ENCODE data around the gene PCDH10.

PCDH10 gene

GRCh38 chr4:133145758-133146573, 3.1 kb upstream of the PCDH10 start:
- no peak for DNase-seq
- Mint-ChIP-seq H3K4me1 (peaks cover 10 to 21% of the 10 kb centered on the region in 2 donors), H3K27ac (no peak overlapping the region), H3K4me3 (no peak overlapping the region), H3K27me3 (peaks cover 55 to 57% of the 10 kb centered on the region in 2 donors), H3K9me3 (no peaks in the 10 kb centered on the region), H3K36me3 (peaks cover 0 to 4% of the 10 kb centered on the region in 2 donors)
- ATAC-seq (replicated peaks) = no peak

- Mint-ChIP-seq H3K36me3 (peaks cover 0 to 4% of the 10 kb centered on the region in 2 donors), H3K27ac (no peak overlapping the region), H3K4me3 (no peak overlapping the region), H3K27me3 (peaks cover 62 to 64% of the 10 kb centered on the region in 2 donors), H3K9me3 (no peaks in the 10 kb centered on the region), H3K4me1 (peaks cover 12 to 28% of the 10 kb centered on the region in 2 donors)
- ATAC-seq (replicated peaks) (no peak), DNase-seq (no peak)
Measured at GRCh38 chr4:133146574-133147241, 2.4 kb upstream of the PCDH10 start.

GRCh38 chr4:133147286-133147821, 1.7 kb upstream of the PCDH10 start:
- DNase-seq (no peak), ATAC-seq (replicated peaks) (no peak)
- H3K27me3 Mint-ChIP-seq = peaks cover 66 to 70% of the 10 kb centered on the region in 2 donors
- peaks cover 0 to 4% of the 10 kb centered on the region in 2 donors for H3K36me3 Mint-ChIP-seq
- no peak overlapping the region for H3K27ac Mint-ChIP-seq
- peaks cover 14 to 29% of the 10 kb centered on the region in 2 donors for H3K4me1 Mint-ChIP-seq
- H3K4me3 Mint-ChIP-seq = no peak overlapping the region
- no peaks in the 10 kb centered on the region for H3K9me3 Mint-ChIP-seq

- peak overlapping the region; percentile 4 for H3K27ac Mint-ChIP-seq
- H3K4me3 Mint-ChIP-seq = peak overlapping the region; percentile 31 to 73
- peaks cover 0 to 3% of the 10 kb centered on the region in 2 donors for H3K9me3 Mint-ChIP-seq
- peaks cover 73 to 77% of the 10 kb centered on the region in 2 donors for H3K27me3 Mint-ChIP-seq
- H3K36me3 Mint-ChIP-seq = peaks cover 4% of the 10 kb centered on the region in 2 donors
- no peak for ATAC-seq (replicated peaks)
- DNase-seq = no peak
- H3K4me1 Mint-ChIP-seq = peaks cover 20 to 37% of the 10 kb centered on the region in 2 donors
Measured at GRCh38 chr4:133147921-133148689, 989 bp upstream of the PCDH10 start.

DNA sequence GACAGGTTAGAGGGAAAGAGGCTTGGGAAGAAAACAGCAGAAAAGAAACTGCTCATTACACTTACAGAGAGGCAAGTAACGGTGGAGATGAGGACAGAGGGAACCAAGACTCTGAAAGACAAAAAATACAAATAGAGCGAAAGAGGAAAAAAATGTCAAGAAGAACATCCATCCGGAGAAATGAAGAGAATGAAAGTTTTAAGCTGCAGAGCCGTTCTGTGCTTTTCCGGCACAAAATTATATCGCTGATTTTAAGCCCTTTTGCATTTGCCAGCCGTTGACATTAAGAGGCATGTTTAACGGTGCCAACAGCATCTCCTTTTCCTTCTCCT, 236 bp downstream of the PCDH10 start:
- H3K4me1 Mint-ChIP-seq = peaks cover 20 to 37% of the 10 kb centered on the region in 2 donors
- H3K27ac Mint-ChIP-seq = peak overlapping the region; percentile 59
- H3K27me3 Mint-ChIP-seq = peaks cover 73 to 86% of the 10 kb centered on the region in 2 donors
- no peak for ATAC-seq (replicated peaks)
- peak overlapping the region; percentile 72 to 73 for H3K4me3 Mint-ChIP-seq
- peaks cover 0 to 3% of the 10 kb centered on the region in 2 donors for H3K9me3 Mint-ChIP-seq
- peaks cover 4% of the 10 kb centered on the region in 2 donors for H3K36me3 Mint-ChIP-seq
- no peak for DNase-seq

DNA sequence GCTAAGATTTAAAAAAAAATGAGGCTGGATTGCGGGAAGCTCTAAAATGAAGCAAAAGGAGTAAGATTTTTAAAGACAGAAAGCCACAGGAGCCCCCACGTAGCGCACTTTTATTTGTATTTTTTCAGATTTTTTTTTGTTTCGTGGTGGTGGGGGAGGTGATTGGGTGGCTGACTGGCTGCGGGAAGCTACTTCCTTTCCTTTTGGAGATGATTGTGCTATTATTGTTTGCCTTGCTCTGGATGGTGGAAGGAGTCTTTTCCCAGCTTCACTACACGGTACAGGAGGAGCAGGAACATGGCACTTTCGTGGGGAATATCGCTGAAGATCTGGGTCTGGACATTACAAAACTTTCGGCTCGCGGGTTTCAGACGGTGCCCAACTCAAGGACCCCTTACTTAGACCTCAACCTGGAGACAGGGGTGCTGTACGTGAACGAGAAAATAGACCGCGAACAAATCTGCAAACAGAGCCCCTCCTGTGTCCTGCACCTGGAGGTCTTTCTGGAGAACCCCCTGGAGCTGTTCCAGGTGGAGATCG, 908 bp downstream of the PCDH10 start:
- Mint-ChIP-seq H3K27ac (peak overlapping the region; percentile 71), H3K27me3 (peaks cover 69 to 86% of the 10 kb centered on the region in 2 donors), H3K36me3 (peaks cover 4% of the 10 kb centered on the region in 2 donors), H3K4me1 (peaks cover 20 to 37% of the 10 kb centered on the region in 2 donors), H3K4me3 (peak overlapping the region in 1 of 2 donors; percentile 6), H3K9me3 (peaks cover 0 to 3% of the 10 kb centered on the region in 2 donors)
- ATAC-seq (replicated peaks) (no peak), DNase-seq (no peak)

GRCh38 chr4:133150486-133151340, 1.6 kb downstream of the PCDH10 start:
- Mint-ChIP-seq H3K4me1 (peaks cover 20 to 37% of the 10 kb centered on the region in 2 donors), H3K27me3 (peaks cover 69 to 81% of the 10 kb centered on the region in 2 donors), H3K9me3 (peaks cover 0 to 3% of the 10 kb centered on the region in 2 donors), H3K27ac (peak overlapping the region; percentile 84), H3K4me3 (peak overlapping the region; percentile 1 to 13), H3K36me3 (peaks cover 4% of the 10 kb centered on the region in 2 donors)
- DNase-seq (no peak), ATAC-seq (replicated peaks) (no peak)

GRCh38 chr4:133151341-133151690, 2.2 kb downstream of the PCDH10 start:
- H3K4me3 Mint-ChIP-seq = peak overlapping the region; percentile 1 to 17
- H3K27me3 Mint-ChIP-seq = peaks cover 63 to 75% of the 10 kb centered on the region in 2 donors
- ATAC-seq (replicated peaks) (no peak), DNase-seq (no peak)
- peaks cover 0 to 3% of the 10 kb centered on the region in 2 donors for H3K9me3 Mint-ChIP-seq
- H3K4me1 Mint-ChIP-seq = peaks cover 20 to 37% of the 10 kb centered on the region in 2 donors
- peak overlapping the region; percentile 84 for H3K27ac Mint-ChIP-seq
- peaks cover 4% of the 10 kb centered on the region in 2 donors for H3K36me3 Mint-ChIP-seq

GRCh38 chr4:133151691-133152329, 2.7 kb downstream of the PCDH10 start:
- peak overlapping the region; percentile 62 for H3K27ac Mint-ChIP-seq
- peaks cover 4% of the 10 kb centered on the region in 2 donors for H3K36me3 Mint-ChIP-seq
- no peak for ATAC-seq (replicated peaks)
- H3K9me3 Mint-ChIP-seq = peaks cover 0 to 3% of the 10 kb centered on the region in 2 donors
- H3K27me3 Mint-ChIP-seq = peaks cover 60 to 71% of the 10 kb centered on the region in 2 donors
- H3K4me1 Mint-ChIP-seq = peaks cover 20 to 37% of the 10 kb centered on the region in 2 donors
- no peak for DNase-seq
- peak overlapping the region in 1 of 2 donors; percentile 17 for H3K4me3 Mint-ChIP-seq

DNA sequence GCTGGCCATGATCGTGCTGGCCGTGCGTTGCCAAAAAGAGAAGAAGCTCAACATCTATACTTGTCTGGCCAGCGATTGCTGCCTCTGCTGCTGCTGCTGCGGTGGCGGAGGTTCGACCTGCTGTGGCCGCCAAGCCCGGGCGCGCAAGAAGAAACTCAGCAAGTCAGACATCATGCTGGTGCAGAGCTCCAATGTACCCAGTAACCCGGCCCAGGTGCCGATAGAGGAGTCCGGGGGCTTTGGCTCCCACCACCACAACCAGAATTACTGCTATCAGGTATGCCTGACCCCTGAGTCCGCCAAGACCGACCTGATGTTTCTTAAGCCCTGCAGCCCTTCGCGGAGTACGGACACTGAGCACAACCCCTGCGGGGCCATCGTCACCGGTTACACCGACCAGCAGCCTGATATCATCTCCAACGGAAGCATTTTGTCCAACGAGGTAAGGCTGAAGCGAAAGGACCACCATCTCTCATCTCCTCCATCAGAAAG, 3.3 kb downstream of the PCDH10 start:
- no peak for DNase-seq
- H3K4me1 Mint-ChIP-seq = peaks cover 19 to 37% of the 10 kb centered on the region in 2 donors
- H3K9me3 Mint-ChIP-seq = peaks cover 0 to 3% of the 10 kb centered on the region in 2 donors
- peak overlapping the region; percentile 11 to 60 for H3K4me3 Mint-ChIP-seq
- H3K36me3 Mint-ChIP-seq = peaks cover 4% of the 10 kb centered on the region in 2 donors
- H3K27me3 Mint-ChIP-seq = peaks cover 55 to 65% of the 10 kb centered on the region in 2 donors
- H3K27ac Mint-ChIP-seq = peak overlapping the region; percentile 53
- ATAC-seq (replicated peaks) = no peak

- H3K4me1 Mint-ChIP-seq = peaks cover 19 to 37% of the 10 kb centered on the region in 2 donors
- H3K27me3 Mint-ChIP-seq = peaks cover 49 to 59% of the 10 kb centered on the region in 2 donors
- peaks cover 4% of the 10 kb centered on the region in 2 donors for H3K36me3 Mint-ChIP-seq
- H3K4me3 Mint-ChIP-seq = peak overlapping the region in 1 of 2 donors; percentile 60
- ATAC-seq (replicated peaks) (no peak), DNase-seq (no peak)
- peaks cover 0 to 3% of the 10 kb centered on the region in 2 donors for H3K9me3 Mint-ChIP-seq
- peak overlapping the region; percentile 53 for H3K27ac Mint-ChIP-seq
Measured at GRCh38 chr4:133152831-133153481, 3.9 kb downstream of the PCDH10 start.

GRCh38 chr4:133154725-133155124, 5.6 kb downstream of the PCDH10 start:
- peak in 1 of 2 donors; percentile 52 for ATAC-seq (replicated peaks)
- H3K27me3 Mint-ChIP-seq = peaks cover 31 to 42% of the 10 kb centered on the region in 2 donors
- no peak for DNase-seq
- H3K27ac Mint-ChIP-seq = no peak overlapping the region
- peaks cover 0 to 3% of the 10 kb centered on the region in 2 donors for H3K9me3 Mint-ChIP-seq
- no peak overlapping the region for H3K4me3 Mint-ChIP-seq
- peaks cover 12 to 19% of the 10 kb centered on the region in 2 donors for H3K4me1 Mint-ChIP-seq
- H3K36me3 Mint-ChIP-seq = peaks cover 0 to 4% of the 10 kb centered on the region in 2 donors

Measured in stimulated activated naive B cell treated with anti-CD40 and anti-IgM and Interleukin-4, amounts not matched to agents 10 μg/mL and 1 μg/mL and 100 μg/mL, for 72 hours (primary cell).